HepG2 (cell line): ENCODE measurements around the gene RAB3GAP1. TPM values are rescaled to one million over a fixed set of nuclear protein-coding genes. Genes with fewer than 3 reads are reported as not detected.

ENCODE experiments used
- ATAC-seq: fragments of 200-7000 bp; cut with Tn5 transposase; 3 replicates; pipeline ENCODE4 v1.9.1; 2020; ENCODE audit warnings: mild to moderate bottlenecking, moderate library complexity
- BruUV-seq: library from RNA; stranded (reverse); fragments of 400-500 nt; replicated peaks from 2 replicates; lab custom pipeline; 2021; lab: Mats Ljungman, UMichigan
- CTCF ChIA-PET: fragments of 300-600 bp; formaldehyde crosslinking; extraction: SDS; loops from one replicate; lab custom pipeline; 2021; ENCODE audit warnings: low total read pairs, inconsistent platforms, low intra/inter-chr PET ratio; lab: Yijun Ruan, JAX
- POLR2A ChIA-PET: fragments of 350-600 bp; sonication (Branson Sonifier 250); formaldehyde crosslinking; loops from one replicate; lab custom pipeline; 2020; ENCODE audit warnings: antibody characterized with exemption, inconsistent platforms; lab: Yijun Ruan, JAX
- DNase-seq: peaks from one replicate; pipeline ENCODE4 v3.0.0-alpha.2; 2015; ENCODE audit warnings: low spot score
- FAIRE-seq: peaks from 3 replicates; lab custom pipeline; 2011; peaks lifted over from hg19 to GRCh38; lab: Jason Lieb, UNC
- H2AFZ ChIP-seq: one replicate; pipeline ENCODE4 v1.6.1; 2011; ENCODE audit warnings: low read length, inconsistent platforms
- H3K27ac ChIP-seq: fragments of 300-600 bp; 3 replicates; pipeline ENCODE4 v1.8.0; 2011; ENCODE audit warnings: mixed run types, mild to moderate bottlenecking, mixed read lengths, low read length, inconsistent platforms; ENCODE audit not compliant: insufficient read depth; ENCODE audit errors: extremely low read length
- H3K27me3 ChIP-seq, 2 experiments: fragments of 200-600 bp in 1 of 2; 2 replicates in 1 of 2; 3 replicates in 1 of 2; pipeline versions ENCODE4 v1.6.0 to v1.8.0; 2011; ENCODE audit warnings: low read length in 2 of 2, mild to moderate bottlenecking in 2 of 2, moderate library complexity in 2 of 2, inconsistent platforms in 1 of 2; ENCODE audit not compliant: insufficient read depth in 2 of 2, control insufficient read depth in 1 of 2
- H3K36me3 ChIP-seq, 2 experiments: fragments of 200-600 bp in 1 of 2; replicated peaks in 1 of 2; 2 replicates in 1 of 2; 3 replicates in 1 of 2; pipeline versions ENCODE4 v1.5.1 to v1.8.0; 2011; ENCODE audit warnings: low read length in 2 of 2, inconsistent platforms in 1 of 2; ENCODE audit not compliant: insufficient read depth in 2 of 2, control insufficient read depth in 1 of 2
- H3K4me1 ChIP-seq: 2 replicates; pipeline ENCODE4 v1.5.1; 2012; ENCODE audit warnings: low read length, inconsistent platforms; ENCODE audit not compliant: insufficient read depth
- H3K4me2 ChIP-seq: 2 replicates; pipeline ENCODE4 v1.6.0; 2011; ENCODE audit warnings: low read depth, low read length, inconsistent platforms
- H3K4me3 ChIP-seq, 3 experiments: fragments of 200-600 bp in 1 of 3; sonication (generic), shearing (Covaris generic) in 1 of 3; replicated peaks in 1 of 3; 2 replicates each; pipeline ENCODE4 v1.5.1; 2011 to 2016; ENCODE audit warnings: low read length in 3 of 3, inconsistent platforms in 2 of 3, low read depth in 2 of 3, mild to moderate bottlenecking in 2 of 3, control low read depth in 1 of 3, mixed read lengths in 1 of 3; ENCODE audit not compliant: insufficient read depth in 1 of 3
- H3K79me2 ChIP-seq: one replicate; pipeline ENCODE4 v1.6.1; 2011; ENCODE audit warnings: low read length, inconsistent platforms; ENCODE audit not compliant: insufficient read depth
- H3K9ac ChIP-seq: 2 replicates; pipeline ENCODE4 v1.6.0; 2011; ENCODE audit warnings: mild to moderate bottlenecking, low read depth, low read length, inconsistent platforms; ENCODE audit not compliant: insufficient read depth
- H3K9me3 ChIP-seq: 2 replicates; pipeline ENCODE4 v1.5.1; 2012; ENCODE audit warnings: mild to moderate bottlenecking, low read length
- H4K20me1 ChIP-seq: 2 replicates; pipeline ENCODE4 v1.6.0; 2011; ENCODE audit warnings: inconsistent platforms, mild to moderate bottlenecking, low read length, moderate library complexity; ENCODE audit not compliant: insufficient read depth
- CEBPB ChIP-seq: IDR thresholded peaks from 2 replicates; pipeline ENCODE4 v1.6.1; 2011; ENCODE audit warnings: low read depth, low read length, improper control_type of control experiment, borderline replicate concordance
- CEBPG ChIP-seq: IDR thresholded peaks from 2 replicates; pipeline ENCODE4 v1.6.1; 2016
- EP300 ChIP-seq, 3 experiments: sonication (generic) in 1 of 3; formaldehyde crosslinking in 1 of 3; IDR thresholded peaks; 2 replicates each; pipeline versions ENCODE4 v1.5.1 to v1.6.1; 2011 to 2020; ENCODE audit warnings: low read depth in 2 of 3, low read length in 2 of 3, borderline replicate concordance in 1 of 3, improper control_type of control experiment in 1 of 3, mild to moderate bottlenecking in 1 of 3, missing genetic modification reagents in 1 of 3, moderate library complexity in 1 of 3
- GZF1 ChIP-seq: sonication (generic); formaldehyde crosslinking; IDR thresholded peaks from 2 replicates; pipeline ENCODE4 v1.5.1; 2020; ENCODE audit warnings: mild to moderate bottlenecking, missing genetic modification reagents
- MYC ChIP-seq: sonication (generic); formaldehyde crosslinking; IDR thresholded peaks from 2 replicates; pipeline ENCODE4 v1.9.0; 2021; ENCODE audit warnings: missing genetic modification reagents, borderline replicate concordance
- NKX3-1 ChIP-seq: sonication (generic); formaldehyde crosslinking; IDR thresholded peaks from 2 replicates; pipeline ENCODE4 v1.5.0; 2020; ENCODE audit warnings: missing genetic modification reagents
- RFX1 ChIP-seq: fragments of 450-650 bp; IDR thresholded peaks from 2 replicates; pipeline ENCODE4 v1.6.1; 2017
- SMC3 ChIP-seq: IDR thresholded peaks from 2 replicates; pipeline ENCODE4 v1.6.1; 2011; ENCODE audit warnings: low read length, improper control_type of control experiment
- SRSF9 ChIP-seq: fragments of 200-400 bp; formaldehyde crosslinking; IDR thresholded peaks from 2 replicates; pipeline ENCODE4 v1.6.1; 2018; ENCODE audit warnings: borderline replicate concordance, mild to moderate bottlenecking, low read depth, low read length; ENCODE audit not compliant: insufficient read depth, poor library complexity, severe bottlenecking
- TARDBP ChIP-seq: sonication (generic); formaldehyde crosslinking; IDR thresholded peaks from 2 replicates; pipeline ENCODE4 v1.8.0; 2022; ENCODE audit warnings: mild to moderate bottlenecking, missing genetic modification reagents
- ZNF17 ChIP-seq: sonication (generic); formaldehyde crosslinking; IDR thresholded peaks from 2 replicates; pipeline ENCODE4 v1.5.0; 2020; ENCODE audit warnings: mild to moderate bottlenecking, missing genetic modification reagents
- ZNF781 ChIP-seq: sonication (generic); formaldehyde crosslinking; IDR thresholded peaks from 2 replicates; pipeline ENCODE4 v1.5.1; 2020; ENCODE audit warnings: borderline replicate concordance, mild to moderate bottlenecking, missing genetic modification reagents; ENCODE audit errors: not compliant biosample characterization
- ZSCAN20 ChIP-seq: sonication (generic); formaldehyde crosslinking; IDR thresholded peaks from 2 replicates; pipeline ENCODE4 v1.4.0; 2020; ENCODE audit warnings: missing genetic modification reagents, mild to moderate bottlenecking, borderline replicate concordance
- WGBS: methylation state at CpG from one replicate; pipeline ENCODE4 v1.1.6; 2017; ENCODE audit warnings: low lambda C conversion rate; 5-methylcytosine and 5-hydroxymethylcytosine counted together
- in situ Hi-C: cut with HindIII; loops from 2 replicates; pipeline ENCODE4 v1.10.0; 2017; ENCODE audit warnings: low pct_unique_long_range_greater_than_20kb; ENCODE audit not compliant: extremely low pct_ligation_motif_present
- intact Hi-C: fragments of 100-400 bp; cut with micrococcal nuclease; formaldehyde crosslinking; loops from one replicate; pipeline ENCODE4 v1.10.0; 2022; ENCODE audit not compliant: unreplicated experiment
- polyA plus RNA-seq, 8 experiments: library from polyadenylated mRNA; depleted of rRNA in 3 of 8; stranded (reverse) in 7 of 8; unstranded in 1 of 8; fragments of >200 nt; fragmentation: Illumina TruSeq in 4 of 8; extraction: Trizol in 4 of 8; gene quantifications; 2 replicates each; pipeline versions ENCODE4 v1.2.1 to v1.2.3, GENCODE V29; 2011 to 2016; ENCODE audit warnings: low read depth in 4 of 8, missing spikeins in 1 of 8, mixed read lengths in 1 of 8; ENCODE audit not compliant: insufficient read depth in 1 of 8
- total RNA-seq, 5 experiments: library from RNA; depleted of rRNA; stranded (reverse); fragments of >200 nt; fragmentation: Illumina TruSeq; extraction: Trizol; gene quantifications; 2 replicates each; pipeline ENCODE4 v1.2.3, GENCODE V29; 2016; ENCODE audit warnings: low read depth in 1 of 5
- TF ChIP-seq, protein P1 (sequence below): IDR thresholded peaks from 2 replicates; pipeline ENCODE4 v1.6.1; 2012; ENCODE audit warnings: low read depth, low read length, improper control_type of control experiment
- TF ChIP-seq, protein P2 (sequence below): sonication (generic); formaldehyde crosslinking; IDR thresholded peaks from 2 replicates; pipeline ENCODE4 v1.4.0; 2020; ENCODE audit warnings: mild to moderate bottlenecking, low read depth, missing genetic modification reagents
- TF ChIP-seq, protein P3 (sequence below): sonication (generic); formaldehyde crosslinking; IDR thresholded peaks from 2 replicates; pipeline ENCODE4 v1.4.0; 2020; ENCODE audit warnings: missing genetic modification reagents
- TF ChIP-seq, protein P4 (sequence below), 2 experiments: fragments of 450-650 bp in 1 of 2; sonication (generic) in 1 of 2; formaldehyde crosslinking; IDR thresholded peaks; 2 replicates each; pipeline versions ENCODE4 v1.5.0 to v1.8.0; 2020 to 2022; ENCODE audit warnings: mild to moderate bottlenecking in 1 of 2, missing genetic modification reagents in 1 of 2
- TF ChIP-seq, protein P5 (sequence below): IDR thresholded peaks from 2 replicates; pipeline ENCODE4 v1.6.1; 2016

Gene RAB3GAP1
- total and polyA plus RNA-seq, 2 of the 13 experiments (the other 11 are each of a cell fraction or from before 2014, with no cell fraction given): 15.2 to 48.8 TPM

DNA sequence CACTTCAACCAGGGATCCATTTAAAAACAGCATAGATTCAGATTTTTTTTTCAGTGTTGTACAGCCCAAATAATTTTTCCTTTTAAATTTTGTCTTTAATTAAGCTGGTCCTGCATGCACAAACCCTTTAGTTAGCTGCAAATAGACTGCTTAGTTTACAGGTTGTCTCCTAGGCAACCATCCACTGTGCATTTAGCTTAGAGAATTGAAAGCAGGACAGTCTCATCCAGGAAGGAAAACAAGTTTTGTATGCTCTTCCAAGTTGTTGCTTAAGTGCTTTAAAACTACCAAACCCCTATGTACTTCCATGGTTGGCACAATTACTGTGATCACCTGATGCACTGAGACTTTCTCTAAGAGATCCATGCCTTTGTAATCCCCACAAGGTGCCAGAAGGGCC is 4.8 kb upstream of the RAB3GAP1 start, which contains the start of gene MAP3K19 (continued):
- TF ChIP-seq, protein P1, sequence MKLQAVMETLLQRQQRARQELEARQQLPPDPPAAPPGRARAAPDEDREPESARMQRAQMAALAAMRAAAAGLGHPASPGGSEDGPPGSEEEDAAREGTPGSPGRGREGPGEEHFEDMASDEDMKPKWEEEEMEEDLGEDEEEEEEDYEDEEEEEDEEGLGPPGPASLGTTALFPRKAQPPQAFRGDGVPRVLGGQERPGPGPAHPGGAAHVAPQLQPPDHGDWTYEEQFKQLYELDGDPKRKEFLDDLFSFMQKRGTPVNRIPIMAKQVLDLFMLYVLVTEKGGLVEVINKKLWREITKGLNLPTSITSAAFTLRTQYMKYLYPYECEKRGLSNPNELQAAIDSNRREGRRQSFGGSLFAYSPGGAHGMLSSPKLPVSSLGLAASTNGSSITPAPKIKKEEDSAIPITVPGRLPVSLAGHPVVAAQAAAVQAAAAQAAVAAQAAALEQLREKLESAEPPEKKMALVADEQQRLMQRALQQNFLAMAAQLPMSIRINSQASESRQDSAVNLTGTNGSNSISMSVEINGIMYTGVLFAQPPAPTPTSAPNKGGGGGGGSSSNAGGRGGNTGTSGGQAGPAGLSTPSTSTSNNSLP: 0 out of 2 replicates have a peak, but pooled peaks have one; percentile 27
- 0 out of 2 replicates have a peak, but pooled peaks have one; percentile 39 for TF ChIP-seq ZSCAN20 (CRISPR knock-in tag)
- no peak for TF ChIP-seq GZF1 (CRISPR knock-in tag)
- TF ChIP-seq ZNF781: no peak
- TF ChIP-seq NKX3-1 (CRISPR knock-in tag): no peak
- peak; percentile 59 for TF ChIP-seq RFX1
- TF ChIP-seq, protein P2, sequence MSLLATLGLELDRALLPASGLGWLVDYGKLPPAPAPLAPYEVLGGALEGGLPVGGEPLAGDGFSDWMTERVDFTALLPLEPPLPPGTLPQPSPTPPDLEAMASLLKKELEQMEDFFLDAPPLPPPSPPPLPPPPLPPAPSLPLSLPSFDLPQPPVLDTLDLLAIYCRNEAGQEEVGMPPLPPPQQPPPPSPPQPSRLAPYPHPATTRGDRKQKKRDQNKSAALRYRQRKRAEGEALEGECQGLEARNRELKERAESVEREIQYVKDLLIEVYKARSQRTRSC: no peak
- no peak for TF ChIP-seq MYC (CRISPR knock-in tag)
- TF ChIP-seq SRSF9: no peak
- no peak for TF ChIP-seq ZNF17

DNA sequence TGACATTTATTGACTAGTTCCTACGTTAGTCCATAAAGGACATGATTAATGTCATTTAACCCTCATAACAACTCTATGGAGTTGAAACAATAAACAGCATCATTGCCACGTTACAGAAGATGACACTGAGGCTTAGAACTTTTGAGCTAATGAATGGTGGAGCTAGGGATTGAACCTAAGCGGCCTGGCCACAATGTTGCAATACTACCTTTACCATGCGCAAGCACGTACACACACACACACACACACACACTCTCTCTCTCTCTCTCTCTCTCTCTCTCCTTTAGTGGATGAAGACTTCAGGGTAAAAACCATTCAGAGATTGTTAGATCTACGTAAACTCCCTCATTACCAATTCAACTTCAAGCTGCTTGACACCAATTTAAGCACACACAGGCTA is 4.0 kb upstream of the RAB3GAP1 start:
- H3K4me1 ChIP-seq: peaks cover 46% of the 10 kb centered on the region
- ChIA-PET POLR2A (interaction anchor here (1.0 kb wide), 1 partner anchor 9 kb away, joined by 3 read pairs; no protein-coding TSS in a partner anchor), CTCF (no interaction called here)
- ATAC-seq (no peak), DNase-seq (peak; percentile 24), FAIRE-seq (no peak)
- no peak overlapping the region for H3K9ac ChIP-seq
- BruUV-seq: no TSS peak
- WGBS: 6% methylated on average over 6 of the region's 6 CpGs
- peaks cover 3% of the 10 kb centered on the region for H4K20me1 ChIP-seq
- in situ Hi-C loops: no loop called here
- intact Hi-C loops: no loop called here
- H3K4me3 ChIP-seq: no peak overlapping the region
- peaks cover 10% of the 10 kb centered on the region for H3K79me2 ChIP-seq
- no peaks in the 10 kb centered on the region for H3K36me3 ChIP-seq
- no peaks in the 10 kb centered on the region; a peak in 1 of 5 replicates for H3K27me3 ChIP-seq
- peak overlapping the region; percentile 44 for H3K4me2 ChIP-seq
- no peaks in the 10 kb centered on the region for H3K9me3 ChIP-seq
- no peak overlapping the region for H3K27ac ChIP-seq
- peak overlapping the region; percentile 20 for H2AFZ ChIP-seq
- TF ChIP-seq SMC3 (peak; percentile 13; the same call in 1 of the 2 replicates), EP300 (IDR thresholded peaks at IDR 0.05; ENCODE audit: low read depth in 2 of 2, low read length in 2 of 2) (peak in 1 of 2 experiments; percentile 43; a peak in 1 of 4 replicates), EP300 (CRISPR knock-in tag; IDR thresholded peaks at IDR 0.05; ENCODE audit: borderline replicate concordance) (no peak), CEBPG (CRISPR knock-in tag) (peak; percentile 84), TARDBP (CRISPR knock-in tag) (0 out of 2 replicates have a peak, but pooled peaks have one; percentile 31), CEBPB (peak; percentile 91)
- TF ChIP-seq, protein P3, sequence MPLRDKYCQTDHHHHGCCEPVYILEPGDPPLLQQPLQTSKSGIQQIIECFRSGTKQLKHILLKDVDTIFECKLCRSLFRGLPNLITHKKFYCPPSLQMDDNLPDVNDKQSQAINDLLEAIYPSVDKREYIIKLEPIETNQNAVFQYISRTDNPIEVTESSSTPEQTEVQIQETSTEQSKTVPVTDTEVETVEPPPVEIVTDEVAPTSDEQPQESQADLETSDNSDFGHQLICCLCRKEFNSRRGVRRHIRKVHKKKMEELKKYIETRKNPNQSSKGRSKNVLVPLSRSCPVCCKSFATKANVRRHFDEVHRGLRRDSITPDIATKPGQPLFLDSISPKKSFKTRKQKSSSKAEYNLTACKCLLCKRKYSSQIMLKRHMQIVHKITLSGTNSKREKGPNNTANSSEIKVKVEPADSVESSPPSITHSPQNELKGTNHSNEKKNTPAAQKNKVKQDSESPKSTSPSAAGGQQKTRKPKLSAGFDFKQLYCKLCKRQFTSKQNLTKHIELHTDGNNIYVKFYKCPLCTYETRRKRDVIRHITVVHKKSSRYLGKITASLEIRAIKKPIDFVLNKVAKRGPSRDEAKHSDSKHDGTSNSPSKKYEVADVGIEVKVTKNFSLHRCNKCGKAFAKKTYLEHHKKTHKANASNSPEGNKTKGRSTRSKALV (CRISPR knock-in tag): no peak
- TF ChIP-seq, protein P4, sequence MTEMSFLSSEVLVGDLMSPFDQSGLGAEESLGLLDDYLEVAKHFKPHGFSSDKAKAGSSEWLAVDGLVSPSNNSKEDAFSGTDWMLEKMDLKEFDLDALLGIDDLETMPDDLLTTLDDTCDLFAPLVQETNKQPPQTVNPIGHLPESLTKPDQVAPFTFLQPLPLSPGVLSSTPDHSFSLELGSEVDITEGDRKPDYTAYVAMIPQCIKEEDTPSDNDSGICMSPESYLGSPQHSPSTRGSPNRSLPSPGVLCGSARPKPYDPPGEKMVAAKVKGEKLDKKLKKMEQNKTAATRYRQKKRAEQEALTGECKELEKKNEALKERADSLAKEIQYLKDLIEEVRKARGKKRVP (CRISPR knock-in tag; IDR thresholded peaks at IDR 0.05): 0 out of 4 replicates have a peak, but pooled peaks of 1 of the 2 experiments have one; percentile 55
- TF ChIP-seq, protein P5, sequence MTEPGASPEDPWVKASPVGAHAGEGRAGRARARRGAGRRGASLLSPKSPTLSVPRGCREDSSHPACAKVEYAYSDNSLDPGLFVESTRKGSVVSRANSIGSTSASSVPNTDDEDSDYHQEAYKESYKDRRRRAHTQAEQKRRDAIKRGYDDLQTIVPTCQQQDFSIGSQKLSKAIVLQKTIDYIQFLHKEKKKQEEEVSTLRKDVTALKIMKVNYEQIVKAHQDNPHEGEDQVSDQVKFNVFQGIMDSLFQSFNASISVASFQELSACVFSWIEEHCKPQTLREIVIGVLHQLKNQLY (CRISPR knock-in tag): no peak
